K562 (cell line): Measurements from ENCODE around the gene C1RL. TPM values are rescaled to one million over a fixed set of nuclear protein-coding genes. Genes with fewer than 3 reads are reported as not detected.
A peak's percentile ranks its signal among the peaks of the same experiment; 100 is the strongest.

Experiments
- ATAC-seq: fragments of 200-7000 bp; cut with Tn5 transposase; 3 replicates; pipeline ENCODE4 v1.9.1; 2020; ENCODE audit warnings: moderate library complexity
- BruUV-seq: library from RNA; stranded (reverse); fragments of 400-500 nt; replicated peaks from 2 replicates; lab custom pipeline; 2021; lab: Mats Ljungman, UMichigan
- CTCF ChIA-PET: fragments of 300-600 bp; formaldehyde crosslinking; extraction: SDS; loops from one replicate; lab custom pipeline; 2021; ENCODE audit warnings: low intra/inter-chr PET ratio; lab: Yijun Ruan, JAX
- POLR2A ChIA-PET: fragments of 300-600, 350-650 bp; sonication (Branson Sonifier 250); formaldehyde crosslinking; extraction: SDS; loops from one replicate; lab custom pipeline; 2021; ENCODE audit warnings: antibody characterized with exemption, inconsistent platforms; lab: Yijun Ruan, JAX
- DNase-seq, 4 experiments: peaks; one replicate each; pipeline versions ENCODE4 v3.0.0 to v3.0.0-alpha.2; 2011 to 2018; ENCODE audit warnings: low spot score in 3 of 4, mixed read lengths in 3 of 4; ENCODE audit errors: extremely low read depth in 1 of 4
- FAIRE-seq: peaks from 2 replicates; lab custom pipeline; 2011; peaks lifted over from hg19 to GRCh38; lab: Jason Lieb, UNC
- H2AFZ ChIP-seq: 2 replicates; pipeline ENCODE4 v1.6.0; 2011; ENCODE audit warnings: low read depth, low read length, control low read depth, inconsistent platforms
- H3K27ac ChIP-seq: fragments of 200-600 bp; 3 replicates; pipeline ENCODE4 v1.8.0; 2011; ENCODE audit warnings: low read depth, mild to moderate bottlenecking, control low read depth, inconsistent platforms, low read length, moderate library complexity, mixed read lengths; ENCODE audit errors: extremely low read depth
- H3K27me3 ChIP-seq, 2 experiments: fragments of 300-600 bp in 1 of 2; 2 replicates in 1 of 2; 3 replicates in 1 of 2; pipeline versions ENCODE4 v1.6.0 to v1.8.0; 2011; ENCODE audit warnings: inconsistent platforms in 2 of 2, low read length in 2 of 2, mild to moderate bottlenecking in 1 of 2, mixed read lengths in 1 of 2, moderate library complexity in 1 of 2; ENCODE audit not compliant: control insufficient read depth in 2 of 2, insufficient read depth in 2 of 2
- H3K36me3 ChIP-seq: fragments of 300-600 bp; 3 replicates; pipeline ENCODE4 v1.8.0; 2011; ENCODE audit warnings: mild to moderate bottlenecking, low read length, inconsistent platforms; ENCODE audit not compliant: control insufficient read depth, insufficient read depth
- H3K4me1 ChIP-seq, 2 experiments: fragments of 200-600 bp in 1 of 2; replicated peaks in 1 of 2; 2 replicates in 1 of 2; 3 replicates in 1 of 2; pipeline versions ENCODE4 v1.5.1 to v1.8.0; 2011; ENCODE audit warnings: inconsistent platforms in 2 of 2, low read length in 2 of 2, mild to moderate bottlenecking in 1 of 2, mixed read lengths in 1 of 2, moderate library complexity in 1 of 2; ENCODE audit not compliant: control insufficient read depth in 2 of 2, insufficient read depth in 2 of 2
- H3K4me2 ChIP-seq: 2 replicates; pipeline ENCODE4 v1.6.1; 2011; ENCODE audit warnings: low read length, control low read depth, inconsistent platforms, mixed read lengths; ENCODE audit not compliant: insufficient read depth
- H3K4me3 ChIP-seq: fragments of 200-600 bp; sonication (generic), shearing (Covaris generic); 2 replicates; pipeline ENCODE4 v1.5.1; 2016; ENCODE audit warnings: control low read depth, inconsistent platforms
- H3K79me2 ChIP-seq: fragments of 200-600 bp; 3 replicates; pipeline ENCODE4 v1.8.0; 2011; ENCODE audit warnings: low read length, inconsistent platforms; ENCODE audit not compliant: control insufficient read depth, insufficient read depth
- H3K9ac ChIP-seq, 2 experiments: 2 replicates each; pipeline versions ENCODE4 v1.6.0 to v1.6.1; 2011; ENCODE audit warnings: low read depth in 2 of 2, low read length in 2 of 2, control low read depth in 1 of 2, inconsistent platforms in 1 of 2, mild to moderate bottlenecking in 1 of 2, mixed read lengths in 1 of 2; ENCODE audit not compliant: insufficient read depth in 1 of 2
- H3K9me1 ChIP-seq: one replicate; pipeline ENCODE4 v1.6.0; 2011; ENCODE audit warnings: inconsistent platforms, mild to moderate bottlenecking, low read length, moderate library complexity; ENCODE audit not compliant: control insufficient read depth, insufficient read depth
- H3K9me3 ChIP-seq: replicated peaks from 2 replicates; pipeline ENCODE4 v1.5.1; 2011; ENCODE audit warnings: low read depth, low read length, inconsistent platforms; ENCODE audit not compliant: control insufficient read depth, insufficient read depth
- H4K20me1 ChIP-seq: replicated peaks from 2 replicates; pipeline ENCODE4 v1.6.1; 2011; ENCODE audit warnings: low read length, inconsistent platforms, mixed read lengths; ENCODE audit not compliant: control insufficient read depth, insufficient read depth
- CBFA2T2 ChIP-seq: fragments of 450-650 bp; conservative IDR thresholded peaks from 2 replicates; pipeline ENCODE4 v1.6.1; 2017; ENCODE audit warnings: mild to moderate bottlenecking
- ESRRA ChIP-seq: fragments of 450-650 bp; IDR thresholded peaks from 2 replicates; pipeline ENCODE4 v1.6.1; 2014; ENCODE audit warnings: low read depth, mild to moderate bottlenecking, moderate library complexity, borderline replicate concordance
- FOXM1 ChIP-seq, 2 experiments: fragments of 450-650 bp in 1 of 2; sonication (generic) in 1 of 2; formaldehyde crosslinking in 1 of 2; IDR thresholded peaks; 2 replicates each; pipeline versions ENCODE4 v1.6.1 to v1.9.0; 2017 to 2022; ENCODE audit warnings: low read depth in 2 of 2, mild to moderate bottlenecking in 2 of 2, missing genetic modification reagents in 1 of 2, moderate library complexity in 1 of 2
- GATAD2B ChIP-seq: fragments of 450-650 bp; IDR thresholded peaks from 2 replicates; pipeline ENCODE4 v1.6.1; 2017; ENCODE audit warnings: mild to moderate bottlenecking, borderline replicate concordance
- NCOR1 ChIP-seq: fragments of 450-650 bp; IDR thresholded peaks from 2 replicates; pipeline ENCODE4 v1.6.1; 2016; ENCODE audit warnings: mild to moderate bottlenecking, moderate library complexity
- PKNOX1 ChIP-seq: fragments of 450-650 bp; IDR thresholded peaks from 2 replicates; pipeline ENCODE4 v1.6.1; 2016
- PML ChIP-seq: IDR thresholded peaks from 2 replicates; pipeline ENCODE4 v1.6.1; 2012; ENCODE audit warnings: low read length, inconsistent platforms
- PRDM10 ChIP-seq: fragments of 450-650 bp; IDR thresholded peaks from 2 replicates; pipeline ENCODE4 v1.6.1; 2018; ENCODE audit not compliant: partially characterized antibody
- ZFP30 ChIP-seq: fragments of 250-450 bp; sonication (Bioruptor Pico); IDR thresholded peaks from 2 replicates; pipeline ENCODE4 v1.8.0; 2022; ENCODE audit warnings: moderate library complexity, mild to moderate bottlenecking, inconsistent platforms, borderline replicate concordance
- WGBS: fragments of 100-300 bp; shearing (Covaris generic); methylation state at CpG from one replicate; pipeline ENCODE4 v1.1.6; 2016; ENCODE audit warnings: low coverage, mixed read lengths; ENCODE audit not compliant: insufficient coverage; ENCODE audit errors: missing lambda C conversion rate; 5-methylcytosine and 5-hydroxymethylcytosine counted together
- in situ Hi-C: fragments of 300-500 bp; cut with MboI; formaldehyde crosslinking; loops from 4 replicates; pipeline ENCODE4 v1.15.0; 2018; ENCODE audit warnings: inconsistent platforms, mixed read lengths
- intact Hi-C: fragments of 100-400 bp; cut with micrococcal nuclease; formaldehyde crosslinking; loops from 2 replicates; pipeline ENCODE4 v1.14.2; 2022
- polyA plus RNA-seq, 8 experiments: library from polyadenylated mRNA; depleted of rRNA in 4 of 8; stranded (reverse) in 5 of 8; unstranded in 3 of 8; fragments of >200 nt; fragmentation: Nextera tagmentation in 2 of 8; fragmentation: Illumina TruSeq in 1 of 8; extraction: Ambion mirVana in 2 of 8; extraction: Trizol in 1 of 8; gene quantifications; 2 replicates each; pipeline versions ENCODE4 v1.2.1 to v1.2.3, GENCODE V29; 2011 to 2014; ENCODE audit warnings: inconsistent platforms in 1 of 8, missing spikeins in 1 of 8
- total RNA-seq, 7 experiments: library from RNA; depleted of rRNA in 6 of 7; stranded (reverse); fragments of >200 nt in 6 of 7; fragmentation: Illumina TruSeq in 2 of 7; extraction: Trizol in 2 of 7; gene quantifications; 2 replicates each; pipeline versions ENCODE4 v1.2.1 to v1.2.3, GENCODE V29; 2011 to 2021; ENCODE audit warnings: low replicate concordance in 1 of 7
- TF ChIP-seq, protein P1 (sequence below): fragments of 450-650 bp; conservative IDR thresholded peaks from 2 replicates; pipeline ENCODE4 v1.6.1; 2016; ENCODE audit warnings: missing genetic modification characterization, low read depth, mild to moderate bottlenecking, missing compliant biosample characterization, moderate library complexity

Gene C1RL
- total and polyA plus RNA-seq, 9 of the 15 experiments (the other 6 are each of a cell fraction or from before 2014, with no cell fraction given): 1.4 to 10.7 (median 8.0) TPM

DNA sequence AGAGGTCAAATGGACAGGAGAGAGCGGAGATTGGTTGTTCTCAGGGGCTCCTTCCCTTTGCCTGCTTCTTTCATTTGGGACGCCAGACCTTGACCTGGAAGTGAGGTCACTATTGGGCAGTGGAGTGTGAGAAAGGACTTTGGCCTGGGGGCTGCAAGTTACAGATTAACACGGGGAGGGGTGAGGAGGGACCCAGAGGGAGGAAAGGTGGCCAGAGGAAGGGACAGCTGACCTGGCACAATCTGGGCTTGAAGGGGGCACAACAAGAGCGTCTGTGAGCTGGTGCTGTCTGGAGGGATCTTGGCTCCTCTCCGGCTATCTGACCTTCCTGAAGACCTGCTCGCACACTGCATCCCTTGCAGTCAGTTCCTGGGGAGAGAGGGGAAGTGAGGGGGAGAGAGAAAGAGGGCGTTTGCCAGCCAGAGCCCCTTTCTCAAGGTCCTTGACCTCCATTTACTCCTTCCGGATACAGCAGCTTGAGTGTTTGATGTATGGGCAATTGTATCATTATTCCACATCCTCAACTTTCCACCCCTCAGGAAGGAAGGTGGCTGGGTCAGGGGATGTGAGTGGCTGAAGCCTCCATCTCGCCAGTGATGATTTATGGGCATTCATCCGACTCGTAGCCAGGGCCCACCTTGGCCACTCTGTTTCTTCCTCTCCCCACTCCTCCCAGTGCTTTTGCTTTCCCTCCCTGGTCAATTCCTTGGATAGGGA is 14.9 kb upstream of the C1RL start (continued):
- TF ChIP-seq PKNOX1: peak; percentile 64
- 0 out of 2 replicates have a peak, but pooled peaks have one; percentile 16 for TF ChIP-seq ESRRA
- TF ChIP-seq ZFP30 (CRISPR knock-in tag): no peak

GRCh38 chr12:7122811-7123769 is 14.1 kb upstream of the C1RL start:
- DNase-seq (peak; percentile 76 to 94 (median 83)), FAIRE-seq (peak; percentile 99), ATAC-seq (peak; percentile 86)
- 0 out of 3 replicates have a peak, but pooled peaks cover 4% of the 10 kb centered on the region for H3K36me3 ChIP-seq
- H2AFZ ChIP-seq: peak overlapping the region; percentile 14
- no peaks in the 10 kb centered on the region for H3K9me1 ChIP-seq
- H3K4me3 ChIP-seq: no peak overlapping the region
- BruUV-seq: no TSS peak
- H3K4me2 ChIP-seq: peak overlapping the region; percentile 40
- 13% methylated on average over 6 of the region's 7 CpGs for WGBS
- intact Hi-C loops: loop anchor here (5.0 kb wide), 1 partner anchor 64 kb away; the partner anchor contains the start of gene PEX5
- H3K9me3 ChIP-seq: no peaks in the 10 kb centered on the region
- in situ Hi-C loops: no loop called here
- no peaks in the 10 kb centered on the region for H4K20me1 ChIP-seq
- H3K9ac ChIP-seq: peak overlapping the region; percentile 15 to 35; a peak in 3 of 4 replicates
- POLR2A ChIA-PET: interaction anchor here (0.7 to 1.7 kb wide), 5 partner anchors 10 to 179 kb away, joined by 3 to 7 read pairs (median 4); partner anchors contain the start of genes C12orf57 and RNU7-1
- no peaks in the 10 kb centered on the region for H3K27me3 ChIP-seq
- H3K27ac ChIP-seq: peak overlapping the region; percentile 88
- H3K79me2 ChIP-seq: peaks cover 11% of the 10 kb centered on the region
- peaks cover 51 to 64% of the 10 kb centered on the region in 2 experiments for H3K4me1 ChIP-seq
- CTCF ChIA-PET: no interaction called here
- TF ChIP-seq PML: 0 out of 2 replicates have a peak, but pooled peaks have one; percentile 44
- peak; percentile 84 for TF ChIP-seq NCOR1
- peak; percentile 28; the same call in 1 of the 2 replicates for TF ChIP-seq GATAD2B
- TF ChIP-seq, protein P1, sequence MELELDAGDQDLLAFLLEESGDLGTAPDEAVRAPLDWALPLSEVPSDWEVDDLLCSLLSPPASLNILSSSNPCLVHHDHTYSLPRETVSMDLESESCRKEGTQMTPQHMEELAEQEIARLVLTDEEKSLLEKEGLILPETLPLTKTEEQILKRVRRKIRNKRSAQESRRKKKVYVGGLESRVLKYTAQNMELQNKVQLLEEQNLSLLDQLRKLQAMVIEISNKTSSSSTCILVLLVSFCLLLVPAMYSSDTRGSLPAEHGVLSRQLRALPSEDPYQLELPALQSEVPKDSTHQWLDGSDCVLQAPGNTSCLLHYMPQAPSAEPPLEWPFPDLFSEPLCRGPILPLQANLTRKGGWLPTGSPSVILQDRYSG (tag): no peak
- peak; percentile 64; the same call in 1 of the 2 replicates for TF ChIP-seq ESRRA
- TF ChIP-seq CBFA2T2: peak; percentile 73
- peak; percentile 42; the same call in 1 of the 2 replicates for TF ChIP-seq FOXM1 (IDR thresholded peaks at IDR 0.05; ENCODE audit: low read depth)
- TF ChIP-seq FOXM1 (CRISPR knock-in tag; IDR thresholded peaks at IDR 0.05; ENCODE audit: low read depth): no peak
- peak; percentile 64 for TF ChIP-seq PRDM10
